HL-60/S4 treated with retinoic acid at 250 ng/mL for 4 days and 3 days (cell line): ENCODE results near the gene GALNT11.

ENCODE experiments used
- in situ Hi-C: fragments of 300-500 bp; cut with MboI; formaldehyde crosslinking; loops from 2 replicates; pipeline ENCODE4 v1.7.0; 2022; ENCODE audit warnings: low sequenced_read_pairs

GALNT11 gene

DNA sequence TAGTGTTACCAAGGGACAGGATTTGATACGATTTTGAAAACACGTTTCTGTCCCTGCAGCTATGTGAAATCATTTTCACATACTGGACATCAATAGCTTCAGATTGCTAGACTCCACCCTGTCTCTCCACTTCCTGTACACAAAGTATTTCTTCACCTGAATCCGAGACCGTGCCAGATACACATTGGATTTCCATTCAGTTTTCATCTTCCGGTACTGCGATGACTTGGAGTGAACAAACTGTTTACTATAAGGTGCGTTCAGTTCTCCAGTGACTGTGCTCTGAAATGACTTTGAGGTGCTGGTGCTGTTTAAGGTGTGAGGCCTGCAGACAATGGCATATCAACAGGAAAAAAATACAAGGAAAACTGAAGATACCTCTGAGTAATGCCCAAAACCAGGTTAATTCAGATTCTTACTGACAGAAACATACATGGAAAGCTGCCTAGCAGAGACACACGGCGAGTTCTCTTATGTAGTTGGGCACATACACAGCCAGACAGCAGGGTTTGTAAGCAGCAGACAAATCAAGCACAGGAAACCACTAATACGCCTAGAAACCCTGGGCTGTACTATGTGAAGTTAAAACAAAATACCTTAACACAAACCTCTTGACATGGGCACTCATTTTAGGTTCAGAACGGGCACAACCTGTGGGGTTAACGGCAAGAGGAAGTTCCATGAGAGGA is 119.2 kb downstream of the GALNT11 start:
- in situ Hi-C loops = no loop called here

- in situ Hi-C loops = no loop called here
These were observed 120.5 kb downstream of the GALNT11 start for GRCh38 chr7:152145853-152146466.

DNA sequence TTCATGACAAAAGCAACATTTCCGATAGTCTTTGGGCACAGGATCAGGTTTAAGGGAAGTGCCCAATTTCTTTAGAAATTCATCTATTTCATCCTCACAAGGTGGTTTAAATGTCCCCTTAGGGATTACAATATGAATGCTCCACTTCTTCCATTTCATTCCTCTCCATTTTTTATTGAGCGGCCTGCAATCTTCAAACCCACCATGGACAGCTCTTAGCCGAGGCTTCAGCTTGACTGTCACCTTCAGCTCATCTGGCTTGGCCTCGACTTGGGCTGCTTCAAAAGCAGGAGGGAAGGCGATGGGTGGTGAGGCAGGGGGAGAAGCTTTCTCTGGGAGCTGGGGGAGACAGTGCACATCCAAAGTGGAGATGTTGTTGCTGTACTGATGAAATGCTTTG is 123.2 kb downstream of the GALNT11 start:
- in situ Hi-C loops = no loop called here

DNA sequence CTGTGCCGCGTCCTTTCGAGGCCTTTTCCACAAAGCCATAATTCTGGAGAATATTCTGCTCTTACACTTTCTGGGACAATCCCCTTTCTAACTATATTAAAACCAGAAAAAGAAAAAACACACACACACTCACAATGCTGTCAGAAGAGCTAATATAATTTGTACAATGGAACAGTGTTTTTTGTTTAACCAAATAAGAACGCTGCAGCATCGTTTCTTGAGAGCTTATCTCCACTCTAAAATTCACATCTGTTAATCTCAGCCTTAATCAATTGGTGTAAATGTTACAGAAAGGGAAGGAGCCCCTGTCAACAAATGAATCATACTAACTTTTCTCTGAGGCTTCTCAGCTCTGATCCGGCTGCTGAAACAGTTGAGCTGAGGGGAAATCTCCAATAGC is 123.9 kb downstream of the GALNT11 start:
- in situ Hi-C loops = no loop called here

- in situ Hi-C loops = no loop called here
These were observed 126.8 kb downstream of the GALNT11 start for GRCh38 chr7:152152267-152152666.

DNA sequence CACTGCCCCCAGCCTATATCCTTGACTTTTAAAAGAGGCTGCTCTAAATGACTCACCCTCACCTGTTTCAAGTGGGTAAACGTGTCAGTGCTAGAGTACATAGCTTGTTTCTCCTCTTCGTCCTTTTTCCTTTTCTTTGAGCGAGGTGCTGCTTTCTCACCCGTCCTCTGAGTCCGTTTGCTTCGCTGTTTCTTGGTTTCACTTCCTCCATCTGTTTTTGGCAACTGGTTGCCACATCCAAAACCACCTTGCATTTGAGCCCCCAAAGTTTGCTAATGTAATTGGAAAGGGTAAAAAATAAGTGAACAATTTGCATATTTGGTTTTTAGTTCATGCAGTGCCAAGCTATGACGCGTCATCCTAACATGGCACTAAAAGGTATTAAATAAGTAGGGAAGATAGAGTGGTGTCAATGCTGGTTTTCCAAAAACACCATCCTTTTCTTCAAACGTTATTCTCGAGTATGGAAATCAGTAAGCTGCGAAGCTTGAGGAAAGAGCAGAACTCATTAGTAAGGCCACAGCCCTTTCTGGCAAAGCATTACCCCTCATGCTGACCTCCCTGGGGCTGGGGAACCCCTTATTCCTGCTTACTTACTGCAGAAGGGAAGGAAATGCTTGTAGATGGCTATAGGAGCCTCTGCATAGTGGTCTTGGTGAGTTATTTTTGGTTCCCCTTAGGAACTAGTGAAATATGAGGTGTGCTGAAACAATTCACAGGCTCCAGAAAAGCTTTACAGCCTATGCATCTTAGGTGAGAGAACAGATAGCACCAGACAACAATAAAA is 133.5 kb downstream of the GALNT11 start:
- in situ Hi-C loops = no loop called here

DNA sequence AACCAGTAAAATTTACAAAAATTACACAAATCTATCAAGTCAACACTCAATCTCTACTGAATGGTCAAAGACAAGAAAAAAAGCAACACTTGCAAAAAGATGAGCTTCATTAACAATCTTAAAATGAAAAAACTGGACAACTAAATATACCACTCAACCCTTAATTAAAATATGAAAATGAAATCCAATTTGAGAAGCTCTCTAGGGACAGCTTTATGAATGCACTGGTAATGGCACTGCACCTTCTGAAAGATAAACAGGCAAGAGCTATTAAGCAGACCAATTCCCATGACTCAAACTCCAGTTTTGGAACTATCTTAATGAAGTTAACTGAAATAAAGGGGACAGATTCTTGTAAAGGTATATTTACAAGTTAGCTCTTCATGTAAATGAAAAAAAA is 135.7 kb downstream of the GALNT11 start:
- in situ Hi-C loops = no loop called here

- in situ Hi-C loops = no loop called here
These were observed 136.8 kb downstream of the GALNT11 start for GRCh38 chr7:152162287-152162686.
